AG04449 (cell line): ENCODE results near the gene LCN1.
"Not testable (repeated sequence)": the region's sequence is repeated elsewhere in the genome, so short reads cannot be mapped to it uniquely, and the experiment has no call there.

Experiments used
- CTCF ChIA-PET: fragments of 350-600 bp; formaldehyde crosslinking; extraction: SDS; loops from one replicate; lab custom pipeline; 2021; ENCODE audit warnings: antibody characterized with exemption; lab: Yijun Ruan, JAX
- POLR2A ChIA-PET: fragments of 400-600, 350-600 bp; formaldehyde crosslinking; extraction: SDS; loops from one replicate; lab custom pipeline; 2020; ENCODE audit warnings: antibody characterized with exemption, inconsistent platforms; lab: Yijun Ruan, JAX
- DNase-seq: peaks from one replicate; pipeline ENCODE4 v3.0.0-alpha.2; 2010; ENCODE audit warnings: low read depth, low spot score
- H3K4me3 ChIP-seq: 2 replicates; pipeline ENCODE4 v1.5.1; 2011; ENCODE audit warnings: low read depth, mild to moderate bottlenecking, control low read depth, low read length
- CTCF ChIP-seq: IDR thresholded peaks from one replicate; pipeline ENCODE4 v1.5.1; 2011; ENCODE audit warnings: mild to moderate bottlenecking, moderate library complexity, low read length, control low read depth, inconsistent platforms; ENCODE audit not compliant: insufficient read depth; ENCODE audit errors: missing control alignments

LCN1 gene

GRCh38 chr9:135544981-135545635, 23.9 kb downstream of the LCN1 start:
- no peak for DNase-seq
- CTCF ChIA-PET: no interaction called here
- TF ChIP-seq CTCF: no peak
- POLR2A ChIA-PET: no interaction called here
- H3K4me3 ChIP-seq: no peak overlapping the region

- DNase-seq, CTCF ChIA-PET, POLR2A ChIA-PET, H3K4me3 ChIP-seq: not testable (repeated sequence)
These were observed 24.5 kb downstream of the LCN1 start, which contains the start of gene OBP2A for GRCh38 chr9:135545646-135546176. TSS of gene OBP2A (plus strand) at chr9:135546126. CDS start at chr9:135546181, 55 bp downstream.

- H3K4me3 ChIP-seq, CTCF ChIA-PET, DNase-seq, POLR2A ChIA-PET: not testable (repeated sequence)
These were observed 25.8 kb downstream of the LCN1 start for GRCh38 chr9:135546792-135547617.

GRCh38 chr9:135547756-135548736, 26.8 kb downstream of the LCN1 start:
- CTCF ChIA-PET: no interaction called here
- no peak overlapping the region for H3K4me3 ChIP-seq
- DNase-seq: no peak
- TF ChIP-seq CTCF: no peak
- POLR2A ChIA-PET: no interaction called here

- POLR2A ChIA-PET, DNase-seq, CTCF ChIA-PET, H3K4me3 ChIP-seq: not testable (repeated sequence)
These were observed 28.5 kb downstream of the LCN1 start for GRCh38 chr9:135549478-135550343.

- ChIA-PET CTCF (no interaction called here), POLR2A (no interaction called here)
- H3K4me3 ChIP-seq: no peak overlapping the region
- no peak for TF ChIP-seq CTCF
- no peak for DNase-seq
These were observed 29.2 kb downstream of the LCN1 start for GRCh38 chr9:135550344-135550918.

- ChIA-PET CTCF (no interaction called here), POLR2A (no interaction called here)
- no peak overlapping the region for H3K4me3 ChIP-seq
- no peak for DNase-seq
- no peak for TF ChIP-seq CTCF
These were observed 29.8 kb downstream of the LCN1 start for GRCh38 chr9:135551031-135551430.
